NCI-H146 treated with DMSO at 0.1 percent for 48 hours (cell line): ENCODE measurements around the gene ZKSCAN4.

Source experiments
- DNase-seq: peaks from one replicate; lab custom pipeline; 2025; ENCODE audit not compliant: unreplicated experiment; lab: John Stamatoyannopoulos, UW

The ZKSCAN4 gene

GRCh38 chr6:28209753-28210535 lies 42.1 kb downstream of the ZKSCAN4 start:
- no peak for DNase-seq

GRCh38 chr6:28208111-28208659 lies 43.9 kb downstream of the ZKSCAN4 start:
- DNase-seq: no peak

GRCh38 chr6:28207510-28208110 lies 44.5 kb downstream of the ZKSCAN4 start:
- DNase-seq: no peak

- DNase-seq: no peak
These were observed 45.0 kb downstream of the ZKSCAN4 start for GRCh38 chr6:28206928-28207509.

GRCh38 chr6:28206527-28206926 lies 45.5 kb downstream of the ZKSCAN4 start:
- no peak for DNase-seq

- no peak for DNase-seq
These were observed 46.2 kb downstream of the ZKSCAN4 start for GRCh38 chr6:28205879-28206278.

GRCh38 chr6:28203201-28203600 lies 48.9 kb downstream of the ZKSCAN4 start:
- DNase-seq: no peak

- no peak for DNase-seq
These were observed 52.0 kb downstream of the ZKSCAN4 start for GRCh38 chr6:28200020-28200419.
